Measurements from ENCODE around the gene ZSCAN22.

DNA sequence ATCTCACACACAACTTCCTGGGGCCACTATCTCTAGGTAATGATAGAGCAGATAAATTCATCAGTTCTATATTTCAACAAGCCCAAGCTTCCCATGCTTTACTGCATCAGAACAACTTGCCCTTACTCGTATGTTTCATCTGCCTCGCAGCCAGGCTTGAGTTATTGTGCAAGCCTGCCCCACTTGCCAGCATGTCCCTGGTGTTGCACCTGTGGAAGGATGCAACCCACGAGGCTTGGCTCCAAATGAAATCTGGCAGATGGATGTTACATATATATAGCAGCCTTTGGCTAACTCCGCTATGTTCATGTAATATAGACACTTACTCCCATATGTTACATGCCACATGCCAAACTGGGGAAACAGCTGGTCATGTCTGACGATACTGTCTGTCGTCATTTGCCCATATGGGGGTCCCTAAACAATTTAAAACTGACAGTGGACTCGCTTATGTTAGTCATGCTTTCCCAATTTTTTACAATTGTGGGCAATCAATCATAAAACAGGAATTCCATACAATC is 15.4 kb upstream of the ZSCAN22 start:
- TF ChIP-seq, protein P1, sequence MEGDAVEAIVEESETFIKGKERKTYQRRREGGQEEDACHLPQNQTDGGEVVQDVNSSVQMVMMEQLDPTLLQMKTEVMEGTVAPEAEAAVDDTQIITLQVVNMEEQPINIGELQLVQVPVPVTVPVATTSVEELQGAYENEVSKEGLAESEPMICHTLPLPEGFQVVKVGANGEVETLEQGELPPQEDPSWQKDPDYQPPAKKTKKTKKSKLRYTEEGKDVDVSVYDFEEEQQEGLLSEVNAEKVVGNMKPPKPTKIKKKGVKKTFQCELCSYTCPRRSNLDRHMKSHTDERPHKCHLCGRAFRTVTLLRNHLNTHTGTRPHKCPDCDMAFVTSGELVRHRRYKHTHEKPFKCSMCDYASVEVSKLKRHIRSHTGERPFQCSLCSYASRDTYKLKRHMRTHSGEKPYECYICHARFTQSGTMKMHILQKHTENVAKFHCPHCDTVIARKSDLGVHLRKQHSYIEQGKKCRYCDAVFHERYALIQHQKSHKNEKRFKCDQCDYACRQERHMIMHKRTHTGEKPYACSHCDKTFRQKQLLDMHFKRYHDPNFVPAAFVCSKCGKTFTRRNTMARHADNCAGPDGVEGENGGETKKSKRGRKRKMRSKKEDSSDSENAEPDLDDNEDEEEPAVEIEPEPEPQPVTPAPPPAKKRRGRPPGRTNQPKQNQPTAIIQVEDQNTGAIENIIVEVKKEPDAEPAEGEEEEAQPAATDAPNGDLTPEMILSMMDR (conservative IDR thresholded peaks at IDR 0.05; ENCODE audit: low read depth in 2 of 2) = no peak
- no peak for TF ChIP-seq ZNF331 (CRISPR knock-in tag; IDR thresholded peaks at IDR 0.05; ENCODE audit: low read depth)
- TF ChIP-seq CREB1 (CRISPR knock-in tag; IDR thresholded peaks at IDR 0.05; ENCODE audit: low read depth) = no peak
- no peak for TF ChIP-seq POLR2AphosphoS5 (IDR thresholded peaks at IDR 0.05; ENCODE audit: low read depth)
- TF ChIP-seq EZH2 (IDR thresholded peaks at IDR 0.05; ENCODE audit: low read depth, unreplicated experiment) = no peak
- TF ChIP-seq, protein P2, sequence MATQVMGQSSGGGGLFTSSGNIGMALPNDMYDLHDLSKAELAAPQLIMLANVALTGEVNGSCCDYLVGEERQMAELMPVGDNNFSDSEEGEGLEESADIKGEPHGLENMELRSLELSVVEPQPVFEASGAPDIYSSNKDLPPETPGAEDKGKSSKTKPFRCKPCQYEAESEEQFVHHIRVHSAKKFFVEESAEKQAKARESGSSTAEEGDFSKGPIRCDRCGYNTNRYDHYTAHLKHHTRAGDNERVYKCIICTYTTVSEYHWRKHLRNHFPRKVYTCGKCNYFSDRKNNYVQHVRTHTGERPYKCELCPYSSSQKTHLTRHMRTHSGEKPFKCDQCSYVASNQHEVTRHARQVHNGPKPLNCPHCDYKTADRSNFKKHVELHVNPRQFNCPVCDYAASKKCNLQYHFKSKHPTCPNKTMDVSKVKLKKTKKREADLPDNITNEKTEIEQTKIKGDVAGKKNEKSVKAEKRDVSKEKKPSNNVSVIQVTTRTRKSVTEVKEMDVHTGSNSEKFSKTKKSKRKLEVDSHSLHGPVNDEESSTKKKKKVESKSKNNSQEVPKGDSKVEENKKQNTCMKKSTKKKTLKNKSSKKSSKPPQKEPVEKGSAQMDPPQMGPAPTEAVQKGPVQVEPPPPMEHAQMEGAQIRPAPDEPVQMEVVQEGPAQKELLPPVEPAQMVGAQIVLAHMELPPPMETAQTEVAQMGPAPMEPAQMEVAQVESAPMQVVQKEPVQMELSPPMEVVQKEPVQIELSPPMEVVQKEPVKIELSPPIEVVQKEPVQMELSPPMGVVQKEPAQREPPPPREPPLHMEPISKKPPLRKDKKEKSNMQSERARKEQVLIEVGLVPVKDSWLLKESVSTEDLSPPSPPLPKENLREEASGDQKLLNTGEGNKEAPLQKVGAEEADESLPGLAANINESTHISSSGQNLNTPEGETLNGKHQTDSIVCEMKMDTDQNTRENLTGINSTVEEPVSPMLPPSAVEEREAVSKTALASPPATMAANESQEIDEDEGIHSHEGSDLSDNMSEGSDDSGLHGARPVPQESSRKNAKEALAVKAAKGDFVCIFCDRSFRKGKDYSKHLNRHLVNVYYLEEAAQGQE (IDR thresholded peaks at IDR 0.05; ENCODE audit: unreplicated experiment) = no peak
- TF ChIP-seq, protein P3, sequence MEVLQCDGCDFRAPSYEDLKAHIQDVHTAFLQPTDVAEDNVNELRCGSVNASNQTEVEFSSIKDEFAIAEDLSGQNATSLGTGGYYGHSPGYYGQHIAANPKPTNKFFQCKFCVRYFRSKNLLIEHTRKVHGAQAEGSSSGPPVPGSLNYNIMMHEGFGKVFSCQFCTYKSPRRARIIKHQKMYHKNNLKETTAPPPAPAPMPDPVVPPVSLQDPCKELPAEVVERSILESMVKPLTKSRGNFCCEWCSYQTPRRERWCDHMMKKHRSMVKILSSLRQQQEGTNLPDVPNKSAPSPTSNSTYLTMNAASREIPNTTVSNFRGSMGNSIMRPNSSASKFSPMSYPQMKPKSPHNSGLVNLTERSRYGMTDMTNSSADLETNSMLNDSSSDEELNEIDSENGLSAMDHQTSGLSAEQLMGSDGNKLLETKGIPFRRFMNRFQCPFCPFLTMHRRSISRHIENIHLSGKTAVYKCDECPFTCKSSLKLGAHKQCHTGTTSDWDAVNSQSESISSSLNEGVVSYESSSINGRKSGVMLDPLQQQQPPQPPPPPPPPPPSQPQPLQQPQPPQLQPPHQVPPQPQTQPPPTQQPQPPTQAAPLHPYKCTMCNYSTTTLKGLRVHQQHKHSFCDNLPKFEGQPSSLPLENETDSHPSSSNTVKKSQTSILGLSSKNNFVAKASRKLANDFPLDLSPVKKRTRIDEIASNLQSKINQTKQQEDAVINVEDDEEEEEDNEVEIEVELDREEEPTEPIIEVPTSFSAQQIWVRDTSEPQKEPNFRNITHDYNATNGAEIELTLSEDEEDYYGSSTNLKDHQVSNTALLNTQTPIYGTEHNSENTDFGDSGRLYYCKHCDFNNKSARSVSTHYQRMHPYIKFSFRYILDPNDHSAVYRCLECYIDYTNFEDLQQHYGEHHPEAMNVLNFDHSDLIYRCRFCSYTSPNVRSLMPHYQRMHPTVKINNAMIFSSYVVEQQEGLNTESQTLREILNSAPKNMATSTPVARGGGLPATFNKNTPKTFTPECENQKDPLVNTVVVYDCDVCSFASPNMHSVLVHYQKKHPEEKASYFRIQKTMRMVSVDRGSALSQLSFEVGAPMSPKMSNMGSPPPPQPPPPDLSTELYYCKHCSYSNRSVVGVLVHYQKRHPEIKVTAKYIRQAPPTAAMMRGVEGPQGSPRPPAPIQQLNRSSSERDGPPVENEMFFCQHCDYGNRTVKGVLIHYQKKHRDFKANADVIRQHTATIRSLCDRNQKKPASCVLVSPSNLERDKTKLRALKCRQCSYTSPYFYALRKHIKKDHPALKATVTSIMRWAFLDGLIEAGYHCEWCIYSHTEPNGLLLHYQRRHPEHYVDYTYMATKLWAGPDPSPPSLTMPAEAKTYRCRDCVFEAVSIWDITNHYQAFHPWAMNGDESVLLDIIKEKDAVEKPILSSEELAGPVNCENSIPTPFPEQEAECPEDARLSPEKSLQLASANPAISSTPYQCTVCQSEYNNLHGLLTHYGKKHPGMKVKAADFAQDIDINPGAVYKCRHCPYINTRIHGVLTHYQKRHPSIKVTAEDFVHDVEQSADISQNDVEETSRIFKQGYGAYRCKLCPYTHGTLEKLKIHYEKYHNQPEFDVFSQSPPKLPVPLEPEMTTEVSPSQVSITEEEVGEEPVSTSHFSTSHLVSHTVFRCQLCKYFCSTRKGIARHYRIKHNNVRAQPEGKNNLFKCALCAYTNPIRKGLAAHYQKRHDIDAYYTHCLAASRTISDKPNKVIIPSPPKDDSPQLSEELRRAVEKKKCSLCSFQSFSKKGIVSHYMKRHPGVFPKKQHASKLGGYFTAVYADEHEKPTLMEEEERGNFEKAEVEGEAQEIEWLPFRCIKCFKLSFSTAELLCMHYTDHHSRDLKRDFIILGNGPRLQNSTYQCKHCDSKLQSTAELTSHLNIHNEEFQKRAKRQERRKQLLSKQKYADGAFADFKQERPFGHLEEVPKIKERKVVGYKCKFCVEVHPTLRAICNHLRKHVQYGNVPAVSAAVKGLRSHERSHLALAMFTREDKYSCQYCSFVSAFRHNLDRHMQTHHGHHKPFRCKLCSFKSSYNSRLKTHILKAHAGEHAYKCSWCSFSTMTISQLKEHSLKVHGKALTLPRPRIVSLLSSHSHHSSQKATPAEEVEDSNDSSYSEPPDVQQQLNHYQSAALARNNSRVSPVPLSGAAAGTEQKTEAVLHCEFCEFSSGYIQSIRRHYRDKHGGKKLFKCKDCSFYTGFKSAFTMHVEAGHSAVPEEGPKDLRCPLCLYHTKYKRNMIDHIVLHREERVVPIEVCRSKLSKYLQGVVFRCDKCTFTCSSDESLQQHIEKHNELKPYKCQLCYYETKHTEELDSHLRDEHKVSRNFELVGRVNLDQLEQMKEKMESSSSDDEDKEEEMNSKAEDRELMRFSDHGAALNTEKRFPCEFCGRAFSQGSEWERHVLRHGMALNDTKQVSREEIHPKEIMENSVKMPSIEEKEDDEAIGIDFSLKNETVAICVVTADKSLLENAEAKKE (CRISPR knock-in tag; IDR thresholded peaks at IDR 0.05) = no peak

All from GM23338 (cell line).